Right lobe of liver (tissue), 4 donors: ENCODE measurements around the gene DLEC1.

Source experiments
- CTCF ChIP-seq, 4 donors: fragments of 200-600 bp in 3 of 4; fragments of 450-650 bp in 1 of 4; IDR thresholded peaks; one replicate each; pipeline versions ENCODE4 v1.5.1 to v1.8.0; 2016 to 2022; ENCODE audit warnings: antibody characterized with exemption in 4 of 4, mild to moderate bottlenecking in 2 of 4
- POLR2A ChIP-seq: fragments of 450-650 bp; IDR thresholded peaks from one replicate; pipeline ENCODE4 v1.6.1; 2017; ENCODE audit warnings: antibody characterized with exemption, mild to moderate bottlenecking
- donor health status: DM: no; HTN: no; CAD: no.
- donor health status: DM: no; HTN: no; CAD: no.
- donor health status: DM: no; HTN: yes; CAD: no.

- no peak for TF ChIP-seq CTCF (IDR thresholded peaks at IDR 0.05)
- no peak for TF ChIP-seq POLR2A
Observed at GRCh38 chr3:38102444-38102814, 63.4 kb downstream of the DLEC1 start.
